ENCODE results near the gene LEFTY1. TPM values are rescaled to one million over a fixed set of nuclear protein-coding genes. Genes with fewer than 3 reads are reported as not detected.
A peak's percentile ranks its signal among the peaks of the same experiment; 100 is the strongest.

LEFTY1 gene
- total and polyA plus RNA-seq, 2 of the 13 experiments (the other 11 are each of a cell fraction or from before 2014, with no cell fraction given) = 0.29 to 0.79 TPM

- TF ChIP-seq ZBTB33 (CRISPR knock-in tag; IDR thresholded peaks at IDR 0.05) (peak; percentile 29; the same call in 1 of the 2 replicates), SMAD1 (CRISPR knock-in tag; IDR thresholded peaks at IDR 0.05; ENCODE audit: borderline replicate concordance, low read depth) (no peak; the same call in 1 of the 2 replicates), ZNF609 (CRISPR knock-in tag; IDR thresholded peaks at IDR 0.05; ENCODE audit: borderline replicate concordance) (peak; percentile 32; the same call in 1 of the 2 replicates), ZNF276 (CRISPR knock-in tag; IDR thresholded peaks at IDR 0.05; ENCODE audit: low read depth) (no peak), ZNF430 (CRISPR knock-in tag; IDR thresholded peaks at IDR 0.05) (no peak; the same call in none of the 2 replicates), ZC3H13 (CRISPR knock-in tag; IDR thresholded peaks at IDR 0.05) (peak; percentile 31), ZNF264 (CRISPR knock-in tag; IDR thresholded peaks at IDR 0.05) (peak; percentile 53; the same call in 1 of the 2 replicates), GMEB1 (CRISPR knock-in tag; IDR thresholded peaks at IDR 0.05; ENCODE audit: borderline replicate concordance) (peak; percentile 87), ELF4 (CRISPR knock-in tag; IDR thresholded peaks at IDR 0.05; ENCODE audit: borderline replicate concordance) (no peak), NAIF1 (CRISPR knock-in tag; IDR thresholded peaks at IDR 0.05; ENCODE audit: borderline replicate concordance) (no peak; the same call in 1 of the 2 replicates), ZBTB37 (CRISPR knock-in tag; IDR thresholded peaks at IDR 0.05) (no peak), ZSCAN5A (CRISPR knock-in tag; IDR thresholded peaks at IDR 0.05; ENCODE audit: borderline replicate concordance) (0 out of 2 replicates have a peak, but pooled peaks have one; percentile 8)
Observed at GRCh38 chr1:225923692-225924555, 35.0 kb upstream of the LEFTY1 start, which contains the start of gene PYCR2 (continued).
